GM18505 (cell line): Measurements from ENCODE around the gene ATRAID.

Experiments used
- ATAC-seq: cut with Tn5 transposase; IDR thresholded peaks from one replicate; pipeline ENCODE4 v1.9.1; 2021; ENCODE audit not compliant: unreplicated experiment
- POLR2A ChIP-seq: IDR thresholded peaks from 4 replicates; pipeline ENCODE4 v1.6.1; 2011; ENCODE audit warnings: borderline replicate concordance; ENCODE audit not compliant: insufficient read depth, insufficient read length; ENCODE audit errors: extremely low read depth

ATRAID gene

DNA sequence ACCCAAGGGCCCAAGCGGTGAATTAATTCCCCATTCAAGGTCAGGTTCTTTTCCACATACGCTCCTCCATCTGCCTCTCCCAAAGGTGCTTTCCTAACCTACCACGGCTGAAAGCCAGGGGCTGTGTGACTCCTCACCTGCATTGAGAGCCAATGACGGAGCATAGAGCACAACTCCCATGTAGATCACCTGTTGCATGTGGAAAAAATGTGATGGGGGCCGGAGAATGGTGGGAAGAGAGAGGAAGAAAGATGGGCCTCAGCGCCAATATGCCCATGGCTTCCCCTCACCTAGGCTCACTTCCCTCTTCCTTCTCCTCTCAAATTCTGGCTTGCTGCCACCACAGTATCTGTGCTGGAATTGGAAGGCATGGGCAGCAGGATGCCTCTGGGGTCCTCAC, 5.5 kb upstream of the ATRAID start:
- ATAC-seq = no peak
- TF ChIP-seq POLR2A = no peak

GRCh38 chr2:27208486-27209050, 3.3 kb upstream of the ATRAID start:
- no peak for TF ChIP-seq POLR2A
- ATAC-seq = no peak

DNA sequence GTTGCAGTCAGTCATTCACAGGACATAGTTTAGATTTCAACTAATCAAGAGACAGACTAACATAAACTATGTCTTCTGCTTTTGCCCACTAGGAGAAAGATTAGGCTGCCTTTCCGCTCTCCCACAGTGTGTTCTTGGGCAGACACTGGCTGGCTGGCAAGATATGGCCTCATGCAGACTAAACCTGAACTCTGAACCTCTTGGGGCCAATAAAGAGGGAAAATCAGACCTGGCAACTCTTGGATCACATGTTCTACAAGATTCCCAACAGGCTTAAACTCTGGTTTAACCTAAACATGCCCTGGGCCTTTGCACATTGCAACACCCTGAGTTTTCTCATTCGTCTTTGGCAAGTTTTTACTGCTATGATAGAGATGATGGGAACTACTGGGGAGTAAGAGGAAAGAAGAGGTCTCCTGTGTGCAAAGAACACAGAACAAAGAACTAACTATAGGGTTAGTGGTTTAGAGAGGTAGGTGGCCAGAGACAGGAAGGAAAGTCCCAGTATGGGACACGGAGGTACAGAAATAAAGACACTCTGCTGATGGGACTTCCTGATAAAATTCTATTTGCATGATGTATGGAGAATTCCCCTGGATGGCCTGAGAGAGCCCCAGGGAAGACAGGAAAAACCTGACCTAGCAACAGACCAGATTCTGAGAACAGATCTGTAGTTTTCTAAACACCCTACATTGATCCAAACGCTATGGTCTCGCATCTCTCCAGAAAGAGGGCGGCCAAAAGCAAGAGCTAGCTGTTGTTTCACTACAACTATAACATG, 2.0 kb upstream of the ATRAID start:
- no peak for ATAC-seq
- TF ChIP-seq POLR2A = no peak

DNA sequence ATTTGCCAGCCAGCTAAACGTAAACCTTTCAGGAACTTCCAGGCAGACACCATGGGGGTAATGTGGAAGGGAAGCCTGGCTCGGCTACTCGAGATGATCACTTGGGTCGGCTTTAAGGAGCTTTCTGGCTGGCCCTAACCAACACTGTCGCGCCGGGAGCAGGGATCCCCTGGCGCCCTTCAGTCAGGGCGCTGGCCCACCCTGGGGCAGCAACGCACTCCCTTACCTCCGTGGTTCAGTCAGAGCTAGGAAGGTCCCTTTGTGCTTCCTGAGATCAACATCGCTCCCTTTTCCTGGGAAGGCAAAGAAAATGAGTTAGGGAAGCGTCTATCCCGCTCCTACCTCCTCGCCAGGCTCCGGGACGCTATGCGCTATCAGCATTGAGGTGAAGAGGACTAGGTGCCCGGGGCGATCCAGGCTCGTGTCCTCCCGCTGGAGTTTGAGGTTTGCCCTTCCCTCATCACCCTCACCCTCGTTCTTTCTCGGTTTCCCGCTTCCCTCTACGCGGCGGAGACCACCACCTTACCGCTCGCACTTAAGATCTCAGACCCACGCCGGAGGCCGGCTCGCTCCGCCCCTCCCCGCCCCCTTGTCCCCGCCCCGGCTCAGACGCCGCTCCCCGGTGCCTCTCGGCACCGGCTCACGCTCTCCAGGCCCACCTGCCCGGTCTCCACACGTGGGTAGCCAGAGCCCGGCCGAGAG, 449 bp upstream of the ATRAID start:
- TF ChIP-seq POLR2A = no peak
- no peak for ATAC-seq

DNA sequence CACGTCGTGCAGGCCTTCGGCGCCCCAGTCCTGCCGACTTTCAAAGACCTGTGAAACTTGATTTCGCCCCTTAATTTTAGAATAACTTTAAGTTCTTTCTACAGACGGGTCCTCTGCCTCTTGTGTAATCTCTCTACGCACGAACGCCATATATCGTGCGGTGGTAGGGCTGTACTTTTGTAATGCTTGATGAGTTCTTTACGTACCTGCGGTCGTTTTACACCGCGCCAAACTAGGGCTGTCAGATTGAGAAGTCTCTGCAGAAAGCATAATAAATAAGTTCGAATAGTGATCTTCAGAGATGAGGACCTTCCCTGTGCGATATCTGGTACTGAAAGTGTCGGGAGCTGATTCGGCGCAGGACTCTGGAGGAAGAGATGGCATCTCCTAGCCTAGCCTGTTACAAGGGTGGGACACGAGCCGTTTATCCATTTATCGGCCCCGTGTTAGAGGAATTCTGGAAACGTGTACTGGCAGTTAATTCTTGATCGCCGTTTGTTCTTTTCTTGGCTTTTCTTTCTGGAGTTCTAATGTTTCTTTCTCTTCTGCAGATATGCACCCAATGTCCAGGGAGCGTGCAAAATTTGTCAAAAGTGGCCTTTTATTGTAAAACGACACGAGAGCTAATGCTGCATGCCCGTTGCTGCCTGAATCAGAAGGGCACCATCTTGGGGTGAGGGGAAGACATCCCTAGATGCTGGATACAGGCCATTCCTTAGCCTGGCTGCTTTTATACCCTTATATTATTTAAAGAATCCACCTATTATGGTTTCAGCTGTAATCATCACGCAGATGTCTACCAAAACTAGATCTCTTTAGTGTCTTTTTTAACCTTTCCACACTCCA, 1.0 kb downstream of the ATRAID start:
- no peak for TF ChIP-seq POLR2A
- ATAC-seq = peak; percentile 2

DNA sequence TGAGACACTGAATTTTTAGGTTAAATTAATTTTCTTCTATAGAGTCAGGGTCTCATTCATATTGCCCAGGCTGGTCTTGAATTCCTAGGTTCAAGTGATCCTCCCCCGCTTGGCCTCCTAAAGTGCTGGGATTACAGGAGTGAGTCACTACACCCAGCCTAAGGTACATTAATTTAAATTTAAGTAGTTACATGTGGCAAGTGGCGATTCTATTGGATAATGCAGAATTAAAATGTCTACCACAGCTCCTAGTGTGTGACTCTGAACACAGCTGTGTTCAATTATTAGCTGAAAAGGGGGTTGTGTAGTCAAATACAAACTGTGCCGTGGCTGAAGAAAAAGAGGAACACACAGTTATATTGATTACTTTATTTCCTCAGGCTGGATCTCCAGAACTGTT, 3.1 kb downstream of the ATRAID start:
- TF ChIP-seq POLR2A = no peak
- no peak for ATAC-seq

DNA sequence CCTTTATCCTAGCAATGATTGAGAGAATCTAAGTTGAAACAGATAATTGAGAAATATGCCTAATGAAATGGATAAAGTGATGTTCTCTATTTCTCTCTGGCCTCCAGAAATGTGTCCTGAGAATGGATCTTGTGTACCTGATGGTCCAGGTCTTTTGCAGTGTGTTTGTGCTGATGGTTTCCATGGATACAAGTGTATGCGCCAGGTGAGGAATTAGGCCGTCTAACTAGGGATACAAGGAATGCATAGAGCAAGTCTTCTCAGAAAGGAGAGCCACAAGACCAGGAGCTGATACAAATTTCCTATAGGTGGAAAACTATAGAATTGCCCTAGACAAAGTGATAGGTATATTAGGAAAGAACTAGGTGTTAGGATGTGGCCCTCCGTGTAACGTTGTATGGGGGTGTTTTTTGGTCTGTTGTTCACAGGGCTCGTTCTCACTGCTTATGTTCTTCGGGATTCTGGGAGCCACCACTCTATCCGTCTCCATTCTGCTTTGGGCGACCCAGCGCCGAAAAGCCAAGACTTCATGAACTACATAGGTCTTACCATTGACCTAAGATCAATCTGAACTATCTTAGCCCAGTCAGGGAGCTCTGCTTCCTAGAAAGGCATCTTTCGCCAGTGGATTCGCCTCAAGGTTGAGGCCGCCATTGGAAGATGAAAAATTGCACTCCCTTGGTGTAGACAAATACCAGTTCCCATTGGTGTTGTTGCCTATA, 4.7 kb downstream of the ATRAID start:
- no peak for ATAC-seq
- TF ChIP-seq POLR2A = no peak

GRCh38 chr2:27217173-27218121, 5.6 kb downstream of the ATRAID start, which contains the start of gene CAD:
Gene CAD (plus strand): TSS chr2:27217369. CDS start chr2:27217552, 183 bp downstream.
- peak; percentile 78 for ATAC-seq
- TF ChIP-seq POLR2A = peak; percentile 70

- TF ChIP-seq POLR2A = no peak
- ATAC-seq = no peak
Measured at GRCh38 chr2:27218614-27219013, 6.8 kb downstream of the ATRAID start.

- ATAC-seq = no peak
- TF ChIP-seq POLR2A = no peak
Measured at GRCh38 chr2:27219091-27219490, 7.2 kb downstream of the ATRAID start.

GRCh38 chr2:27220091-27220490, 8.2 kb downstream of the ATRAID start:
- ATAC-seq = no peak
- TF ChIP-seq POLR2A = no peak
